ENCODE data around the gene CDO1. TPM values are rescaled to one million over a fixed set of nuclear protein-coding genes. Genes with fewer than 3 reads are reported as not detected.
"Not testable (repeated sequence)": the region's sequence is repeated elsewhere in the genome, so short reads cannot be mapped to it uniquely, and the experiment has no call there.

The CDO1 gene
- total RNA-seq, 1 donor from 2014 or later, result 136 TPM

DNA sequence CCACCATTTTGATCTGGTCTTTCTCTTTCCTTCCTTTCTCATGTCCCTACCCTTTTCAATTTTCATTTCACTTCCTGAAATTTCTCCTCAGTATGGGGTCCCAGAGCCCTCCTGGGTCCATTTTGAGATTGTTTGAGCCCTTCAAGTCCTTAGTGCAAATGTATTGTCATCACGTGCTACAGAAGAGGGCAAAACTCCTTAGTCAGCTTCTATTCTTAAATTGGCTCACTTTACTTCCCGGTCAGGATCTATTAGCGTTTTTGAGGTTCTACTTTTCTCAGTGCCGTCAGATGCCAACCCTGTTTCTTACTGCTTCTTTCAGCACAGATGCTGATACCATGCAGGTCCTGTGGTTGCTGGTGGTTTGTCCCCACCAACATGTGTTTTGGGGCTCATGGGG is 19.0 kb upstream of the CDO1 start:
- no peaks in the 10 kb centered on the region for H3K27me3 Mint-ChIP-seq (ENCODE audit: unreplicated experiment)
- H3K4me1 Mint-ChIP-seq (ENCODE audit: low read depth, unreplicated experiment), result peaks cover 11% of the 10 kb centered on the region
- no peak overlapping the region for H3K27ac Mint-ChIP-seq (ENCODE audit: unreplicated experiment)
- H3K36me3 Mint-ChIP-seq (ENCODE audit: unreplicated experiment), result no peaks in the 10 kb centered on the region
- H3K4me3 Mint-ChIP-seq (ENCODE audit: unreplicated experiment), result no peak overlapping the region
- DNase-seq, result no peak
- H3K9me3 Mint-ChIP-seq (ENCODE audit: unreplicated experiment), result no peaks in the 10 kb centered on the region
- TF ChIP-seq, protein P1, sequence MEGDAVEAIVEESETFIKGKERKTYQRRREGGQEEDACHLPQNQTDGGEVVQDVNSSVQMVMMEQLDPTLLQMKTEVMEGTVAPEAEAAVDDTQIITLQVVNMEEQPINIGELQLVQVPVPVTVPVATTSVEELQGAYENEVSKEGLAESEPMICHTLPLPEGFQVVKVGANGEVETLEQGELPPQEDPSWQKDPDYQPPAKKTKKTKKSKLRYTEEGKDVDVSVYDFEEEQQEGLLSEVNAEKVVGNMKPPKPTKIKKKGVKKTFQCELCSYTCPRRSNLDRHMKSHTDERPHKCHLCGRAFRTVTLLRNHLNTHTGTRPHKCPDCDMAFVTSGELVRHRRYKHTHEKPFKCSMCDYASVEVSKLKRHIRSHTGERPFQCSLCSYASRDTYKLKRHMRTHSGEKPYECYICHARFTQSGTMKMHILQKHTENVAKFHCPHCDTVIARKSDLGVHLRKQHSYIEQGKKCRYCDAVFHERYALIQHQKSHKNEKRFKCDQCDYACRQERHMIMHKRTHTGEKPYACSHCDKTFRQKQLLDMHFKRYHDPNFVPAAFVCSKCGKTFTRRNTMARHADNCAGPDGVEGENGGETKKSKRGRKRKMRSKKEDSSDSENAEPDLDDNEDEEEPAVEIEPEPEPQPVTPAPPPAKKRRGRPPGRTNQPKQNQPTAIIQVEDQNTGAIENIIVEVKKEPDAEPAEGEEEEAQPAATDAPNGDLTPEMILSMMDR (IDR thresholded peaks at IDR 0.05; ENCODE audit: partially characterized antibody, unreplicated experiment), result no peak

DNA sequence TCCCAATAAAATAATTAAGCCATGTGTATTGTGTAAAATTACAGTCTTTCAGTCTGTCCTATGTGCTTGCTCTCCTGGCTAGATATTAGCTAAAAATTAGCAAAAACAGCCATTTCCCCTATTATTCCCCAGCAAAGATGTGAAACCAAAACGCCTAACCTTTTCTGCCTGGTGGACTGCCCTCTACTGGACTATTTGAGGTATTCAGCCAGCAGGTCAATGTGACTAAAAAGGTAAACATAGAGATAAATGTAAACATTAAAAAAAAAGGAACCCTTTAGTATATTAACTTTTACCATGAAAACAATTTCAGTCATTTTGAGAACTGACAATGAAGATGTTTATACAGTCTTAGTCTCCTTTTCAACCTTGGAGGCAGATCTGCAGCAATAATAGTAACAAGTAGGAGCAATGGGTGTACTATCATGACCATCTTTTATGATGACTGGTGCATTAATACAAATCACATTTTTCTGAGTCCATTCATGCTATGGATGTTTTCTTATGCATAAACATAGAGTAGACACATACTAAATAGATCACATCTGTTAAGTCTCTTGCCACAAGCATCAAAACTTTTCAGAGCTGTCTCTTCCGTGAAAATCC is 14.8 kb upstream of the CDO1 start:
- Mint-ChIP-seq H3K4me1 (ENCODE audit: low read depth, unreplicated experiment) (no peaks in the 10 kb centered on the region), H3K4me3 (ENCODE audit: unreplicated experiment) (no peak overlapping the region), H3K36me3 (ENCODE audit: unreplicated experiment) (peaks cover 15% of the 10 kb centered on the region), H3K9me3 (ENCODE audit: unreplicated experiment) (peaks cover 1% of the 10 kb centered on the region), H3K27ac (ENCODE audit: unreplicated experiment) (no peak overlapping the region), H3K27me3 (ENCODE audit: unreplicated experiment) (peaks cover 2% of the 10 kb centered on the region)
- TF ChIP-seq, protein P1 (IDR thresholded peaks at IDR 0.05; ENCODE audit: partially characterized antibody, unreplicated experiment), result peak; percentile 85
- DNase-seq, result peak; percentile 29

DNA sequence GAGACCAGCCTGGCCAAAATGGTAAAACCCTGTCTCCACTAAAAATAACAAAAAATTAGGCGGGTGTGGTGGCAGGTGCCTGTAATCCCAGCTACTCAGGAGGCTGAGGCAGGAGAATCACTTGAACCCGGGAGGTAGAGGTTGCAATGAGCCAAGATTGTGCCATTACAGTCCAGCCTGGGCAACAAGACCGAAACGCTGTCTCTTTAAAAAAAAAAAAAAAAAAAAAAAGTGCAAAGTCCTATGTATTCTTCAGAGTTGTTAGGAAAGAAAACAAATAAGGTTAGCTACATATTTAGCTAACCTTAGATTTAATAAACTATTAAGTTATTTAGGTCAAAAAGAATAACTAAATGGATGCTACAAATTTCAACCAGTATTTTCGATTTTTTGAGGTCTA is 13.5 kb upstream of the CDO1 start:
- H3K27me3 Mint-ChIP-seq (ENCODE audit: unreplicated experiment), result peaks cover 2% of the 10 kb centered on the region
- peaks cover 24% of the 10 kb centered on the region for H3K36me3 Mint-ChIP-seq (ENCODE audit: unreplicated experiment)

DNA sequence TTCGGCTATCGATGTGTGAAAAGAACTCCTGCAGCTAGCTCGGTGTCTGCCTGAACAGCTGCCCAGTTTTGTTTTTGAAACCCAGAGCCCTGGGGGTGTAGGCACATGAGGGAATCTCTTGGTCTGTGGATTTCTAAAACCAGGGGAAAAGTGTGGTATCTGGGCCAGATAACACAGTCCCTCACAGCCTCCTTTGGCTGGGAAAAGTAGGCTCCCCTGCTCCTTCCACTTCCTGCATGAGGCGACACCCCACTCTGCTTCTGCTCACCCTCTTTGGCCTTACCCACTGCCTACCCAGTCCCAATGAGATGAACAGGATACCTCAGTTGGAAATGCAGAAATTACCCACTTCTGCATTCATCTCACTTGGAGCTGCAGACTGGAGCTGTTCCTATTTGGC is 9.5 kb upstream of the CDO1 start:
- H3K27me3 Mint-ChIP-seq (ENCODE audit: unreplicated experiment), result peaks cover 4% of the 10 kb centered on the region
- H3K4me1 Mint-ChIP-seq (ENCODE audit: low read depth, unreplicated experiment), result no peaks in the 10 kb centered on the region
- H3K36me3 Mint-ChIP-seq (ENCODE audit: unreplicated experiment), result peaks cover 33% of the 10 kb centered on the region
- no peak overlapping the region for H3K4me3 Mint-ChIP-seq (ENCODE audit: unreplicated experiment)
- peaks cover 9% of the 10 kb centered on the region for H3K9me3 Mint-ChIP-seq (ENCODE audit: unreplicated experiment)
- TF ChIP-seq, protein P1 (IDR thresholded peaks at IDR 0.05; ENCODE audit: partially characterized antibody, unreplicated experiment), result no peak
- no peak for DNase-seq
- H3K27ac Mint-ChIP-seq (ENCODE audit: unreplicated experiment), result no peak overlapping the region

More for the DNA sequence above, 13.5 kb upstream of the CDO1 start:
- Mint-ChIP-seq H3K4me3 (ENCODE audit: unreplicated experiment) (no peak overlapping the region), H3K4me1 (ENCODE audit: low read depth, unreplicated experiment) (no peaks in the 10 kb centered on the region), H3K9me3 (ENCODE audit: unreplicated experiment) (peaks cover 7% of the 10 kb centered on the region), H3K27ac (ENCODE audit: unreplicated experiment) (no peak overlapping the region)
- TF ChIP-seq, protein P1 (IDR thresholded peaks at IDR 0.05; ENCODE audit: partially characterized antibody, unreplicated experiment), result no peak
- DNase-seq, result no peak

DNA sequence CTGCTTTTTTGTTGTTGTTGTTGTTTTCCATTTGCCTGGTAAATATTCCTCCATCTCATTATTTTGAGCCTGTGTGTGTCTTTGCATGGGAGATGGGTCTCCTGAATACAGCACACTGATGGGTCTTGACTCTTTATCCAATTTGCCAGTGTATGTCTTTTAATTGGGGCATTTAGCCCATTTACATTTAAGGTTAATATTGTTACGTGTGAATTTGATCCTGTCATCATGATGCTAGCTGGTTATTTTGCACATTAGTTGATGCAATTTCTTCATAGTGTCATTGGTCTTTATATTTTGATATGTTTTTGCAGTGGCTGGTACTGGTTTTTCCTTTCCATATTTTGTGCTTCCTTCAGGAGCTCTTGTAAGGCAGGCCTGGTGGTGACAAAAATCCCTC is 8.5 kb upstream of the CDO1 start:
- not testable (repeated sequence) for H3K4me1 Mint-ChIP-seq (ENCODE audit: low read depth, unreplicated experiment); H3K27ac Mint-ChIP-seq (ENCODE audit: unreplicated experiment); H3K9me3 Mint-ChIP-seq (ENCODE audit: unreplicated experiment); H3K4me3 Mint-ChIP-seq (ENCODE audit: unreplicated experiment); DNase-seq; H3K27me3 Mint-ChIP-seq (ENCODE audit: unreplicated experiment)
- peaks cover 33% of the 10 kb centered on the region for H3K36me3 Mint-ChIP-seq (ENCODE audit: unreplicated experiment)
